ENCODE results near the gene MFSD1. TPM values are rescaled to one million over a fixed set of nuclear protein-coding genes. Genes with fewer than 3 reads are reported as not detected.

Gene MFSD1
- total RNA-seq, 2 donors from 2014 or later: 114 to 128 TPM

DNA sequence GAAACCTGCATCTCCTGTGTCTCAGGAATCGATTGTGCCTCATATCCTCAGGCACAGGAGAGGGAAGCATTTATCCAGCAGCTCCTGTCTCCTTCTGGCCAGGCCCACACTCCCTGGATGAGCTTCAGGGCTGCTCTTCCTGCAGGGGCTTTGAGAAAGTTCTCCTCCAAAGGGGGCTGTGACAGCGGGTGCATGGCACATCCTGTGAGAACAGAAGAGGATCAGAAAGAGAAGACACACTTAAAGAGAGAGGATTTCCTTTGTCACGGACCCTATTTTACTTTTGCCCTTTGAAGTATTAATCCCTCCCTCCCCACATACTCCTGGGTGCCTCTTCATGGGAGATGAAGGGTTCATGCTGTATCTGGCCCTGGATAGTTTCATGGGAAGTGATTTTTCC, 46.0 kb downstream of the MFSD1 start:
- Histone ChIP-seq H3K27me3 (replicated peaks; ENCODE audit: insufficient read depth) (no peaks in the 10 kb centered on the region), H3K9me3 (no peaks in the 10 kb centered on the region), H3K36me3 (no peaks in the 10 kb centered on the region), H3K4me1 (ENCODE audit: control insufficient read depth in 1 of 2, low read depth in 2 of 2) (no peaks in the 10 kb centered on the region), H3K4me3 (no peak overlapping the region), H3K27ac (no peak overlapping the region)
- DNase-seq (ENCODE audit: low spot score): no peak
- no peak for ATAC-seq (ENCODE audit: insufficient number of reproducible peaks, low FRiP score, low read depth)
- TF ChIP-seq CTCF (IDR thresholded peaks at IDR 0.05): no peak

DNA sequence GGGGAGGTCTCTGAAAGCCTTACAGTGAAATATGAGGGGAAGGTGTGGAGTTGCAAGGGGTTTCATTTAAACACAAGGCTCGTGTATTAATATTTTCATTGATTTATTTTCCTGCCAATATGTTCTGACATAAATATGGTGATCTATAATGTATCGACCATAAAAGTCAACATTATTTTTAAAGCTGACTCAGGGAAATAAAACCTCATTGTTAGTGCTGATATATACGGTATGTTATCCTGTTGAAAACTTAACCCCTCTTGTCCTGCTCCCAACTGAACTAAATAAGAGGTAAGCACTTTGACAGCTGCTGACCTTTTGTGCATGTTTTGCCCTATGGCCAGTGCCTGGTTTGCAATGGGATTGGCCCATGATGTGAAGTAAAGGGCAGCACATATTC, 47.9 kb downstream of the MFSD1 start:
- DNase-seq (ENCODE audit: low spot score) (no peak), ATAC-seq (ENCODE audit: insufficient number of reproducible peaks, low FRiP score, low read depth) (no peak)
- Histone ChIP-seq H3K36me3 (no peaks in the 10 kb centered on the region), H3K4me1 (ENCODE audit: control insufficient read depth in 1 of 2, low read depth in 2 of 2) (no peaks in the 10 kb centered on the region), H3K9me3 (no peaks in the 10 kb centered on the region), H3K4me3 (no peak overlapping the region), H3K27me3 (replicated peaks; ENCODE audit: insufficient read depth) (no peaks in the 10 kb centered on the region), H3K27ac (no peak overlapping the region)
- no peak for TF ChIP-seq CTCF (IDR thresholded peaks at IDR 0.05)

- Histone ChIP-seq H3K27me3 (replicated peaks; ENCODE audit: insufficient read depth) (no peaks in the 10 kb centered on the region), H3K4me1 (ENCODE audit: control insufficient read depth in 1 of 2, low read depth in 2 of 2) (no peaks in the 10 kb centered on the region), H3K36me3 (no peaks in the 10 kb centered on the region), H3K27ac (no peak overlapping the region), H3K9me3 (no peaks in the 10 kb centered on the region), H3K4me3 (no peak overlapping the region)
- no peak for DNase-seq (ENCODE audit: low spot score)
- no peak for ATAC-seq (ENCODE audit: insufficient number of reproducible peaks, low FRiP score, low read depth)
- no peak for TF ChIP-seq CTCF (IDR thresholded peaks at IDR 0.05)
Measured at GRCh38 chr3:158859362-158859761, 57.5 kb downstream of the MFSD1 start.

DNA sequence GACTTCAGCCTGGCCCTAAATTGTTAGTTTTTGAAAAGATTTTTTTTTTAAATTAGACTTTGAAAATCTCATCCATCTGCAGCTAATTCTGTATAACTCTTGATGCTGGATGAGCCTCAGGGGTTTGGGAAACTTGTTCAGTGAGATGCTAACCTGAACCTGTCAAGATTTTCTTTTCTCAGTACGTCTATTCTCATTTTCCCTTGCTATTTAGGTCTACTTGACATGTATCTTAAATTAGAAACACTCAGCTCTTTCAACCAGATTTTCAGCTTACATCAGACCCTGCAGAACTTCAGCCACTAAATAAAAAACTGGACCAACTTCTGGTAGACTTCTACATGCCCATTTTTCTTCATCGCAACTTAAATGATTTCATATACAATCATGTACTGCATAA, 61.4 kb downstream of the MFSD1 start:
- DNase-seq (ENCODE audit: low spot score): no peak
- Histone ChIP-seq H3K36me3 (no peaks in the 10 kb centered on the region), H3K27me3 (replicated peaks; ENCODE audit: insufficient read depth) (no peaks in the 10 kb centered on the region), H3K4me3 (no peak overlapping the region), H3K9me3 (no peaks in the 10 kb centered on the region), H3K4me1 (ENCODE audit: control insufficient read depth in 1 of 2, low read depth in 2 of 2) (no peaks in the 10 kb centered on the region), H3K27ac (no peak overlapping the region)
- no peak for ATAC-seq (ENCODE audit: insufficient number of reproducible peaks, low FRiP score, low read depth)
- TF ChIP-seq CTCF (IDR thresholded peaks at IDR 0.05): no peak

DNA sequence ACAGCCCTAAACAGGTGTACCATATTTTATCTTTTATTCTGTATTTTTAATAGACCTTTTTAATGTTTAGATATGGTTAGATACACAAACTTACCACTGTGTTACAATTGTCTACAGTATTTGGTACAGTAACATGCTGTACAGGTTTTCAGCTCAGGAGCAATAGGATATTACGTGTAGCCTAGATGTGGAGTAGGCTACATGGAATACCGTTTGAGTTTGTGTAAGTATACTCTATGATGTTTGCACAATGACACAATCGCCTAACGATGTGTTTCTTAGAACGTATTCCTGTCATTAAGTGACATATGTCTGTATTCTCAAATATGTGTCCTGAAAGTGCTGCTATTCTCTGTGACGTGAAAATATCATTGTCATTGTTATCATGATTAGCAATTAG, 62.6 kb downstream of the MFSD1 start:
- Histone ChIP-seq H3K4me3 (no peak overlapping the region), H3K9me3 (no peaks in the 10 kb centered on the region), H3K4me1 (ENCODE audit: control insufficient read depth in 1 of 2, low read depth in 2 of 2) (no peaks in the 10 kb centered on the region), H3K27ac (no peak overlapping the region), H3K36me3 (no peaks in the 10 kb centered on the region), H3K27me3 (replicated peaks; ENCODE audit: insufficient read depth) (no peaks in the 10 kb centered on the region)
- TF ChIP-seq CTCF (IDR thresholded peaks at IDR 0.05): no peak
- ATAC-seq (ENCODE audit: insufficient number of reproducible peaks, low FRiP score, low read depth): no peak
- no peak for DNase-seq (ENCODE audit: low spot score)

Measured in thoracic aorta (tissue), 2 donors.